ENCODE measurements around the gene BTD.
A peak's percentile ranks its signal among the peaks of the same experiment; 100 is the strongest.

Gene BTD

GRCh38 chr3:15665510-15666150 lies 64.1 kb downstream of the BTD start:
- DNase-seq (ENCODE audit: low read depth in 2 of 2): no peak

- no peak for DNase-seq (ENCODE audit: low read depth in 2 of 2)
These were observed 64.7 kb downstream of the BTD start for GRCh38 chr3:15666277-15666676.

- peak in 1 of 2 donors; percentile 12 for DNase-seq (ENCODE audit: low read depth in 2 of 2)
These were observed 65.9 kb downstream of the BTD start for GRCh38 chr3:15667484-15667883.

- DNase-seq (ENCODE audit: low read depth in 2 of 2): no peak
These were observed 72.0 kb downstream of the BTD start for GRCh38 chr3:15673536-15673935.

- DNase-seq (ENCODE audit: low read depth in 2 of 2): no peak
These were observed 74.7 kb downstream of the BTD start for GRCh38 chr3:15676259-15676658.

GRCh38 chr3:15679306-15679705 lies 77.8 kb downstream of the BTD start:
- DNase-seq (ENCODE audit: low read depth in 2 of 2): no peak

- DNase-seq (ENCODE audit: low read depth in 2 of 2): no peak
These were observed 80.1 kb downstream of the BTD start for GRCh38 chr3:15681668-15682067.

- DNase-seq (ENCODE audit: low read depth in 2 of 2): no peak
These were observed 81.1 kb downstream of the BTD start for GRCh38 chr3:15682561-15683185.

- DNase-seq (ENCODE audit: low read depth in 2 of 2): no peak
These were observed 81.7 kb downstream of the BTD start for GRCh38 chr3:15683253-15683652.

GRCh38 chr3:15685927-15686326 lies 84.4 kb downstream of the BTD start:
- no peak for DNase-seq (ENCODE audit: low read depth in 2 of 2)

- no peak for DNase-seq (ENCODE audit: low read depth in 2 of 2)
These were observed 88.7 kb downstream of the BTD start for GRCh38 chr3:15690230-15690629.

GRCh38 chr3:15690748-15691147 lies 89.2 kb downstream of the BTD start:
- no peak for DNase-seq (ENCODE audit: low read depth in 2 of 2)

- DNase-seq (ENCODE audit: low read depth in 2 of 2): no peak
These were observed 91.8 kb downstream of the BTD start for GRCh38 chr3:15693355-15693754.

GRCh38 chr3:15694628-15695027 lies 93.1 kb downstream of the BTD start:
- DNase-seq (ENCODE audit: low read depth in 2 of 2): no peak
